CD4-positive, alpha-beta T cell (primary cell): ENCODE measurements around the gene SOCS6. TPM values are rescaled to one million over a fixed set of nuclear protein-coding genes. Genes with fewer than 3 reads are reported as not detected.
"Not testable (repeated sequence)": the region's sequence is repeated elsewhere in the genome, so short reads cannot be mapped to it uniquely, and the experiment has no call there.

Experiments used
- ATAC-seq: fragments of 200-7000 bp; cut with Tn5 transposase; one replicate; pipeline ENCODE4 v1.10.0; 2022; ENCODE audit warnings: mild to moderate bottlenecking; ENCODE audit not compliant: poor library complexity
- CTCF ChIA-PET: fragments of 350-600 bp; sonication (Branson Sonifier 250); formaldehyde crosslinking; loops from one replicate; lab custom pipeline; 2021; ENCODE audit warnings: antibody characterized with exemption, inconsistent platforms; lab: Charles Lee
- POLR2A ChIA-PET: fragments of 350-600 bp; sonication (Branson Sonifier 250); formaldehyde crosslinking; loops from one replicate; lab custom pipeline; 2021; ENCODE audit warnings: antibody characterized with exemption, inconsistent platforms; lab: Charles Lee
- DNase-seq, 14 experiments: peaks; one replicate each; pipeline ENCODE4 v3.0.0-alpha.2; 2013 to 2020; ENCODE audit warnings: mixed read lengths in 2 of 14
- H3K27ac ChIP-seq, 2 donors: one replicate each; pipeline versions ENCODE4 v1.5.1 to v1.7.0; 2013; ENCODE audit warnings: low read length in 2 of 2, low read depth in 1 of 2, mild to moderate bottlenecking in 1 of 2
- H3K27me3 ChIP-seq, 2 experiments: 1 replicate in 1 of 2; 2 replicates in 1 of 2; pipeline versions ENCODE4 v1.6.1 to v1.7.0; 2013; ENCODE audit warnings: low read length in 2 of 2, control low read depth in 1 of 2, mild to moderate bottlenecking in 1 of 2, moderate library complexity in 1 of 2; ENCODE audit not compliant: insufficient read depth in 2 of 2, control insufficient read depth in 1 of 2
- H3K36me3 ChIP-seq: one replicate; pipeline ENCODE4 v1.6.1; 2013; ENCODE audit warnings: low read length, control low read depth; ENCODE audit not compliant: insufficient read depth
- H3K4me1 ChIP-seq: one replicate; pipeline ENCODE4 v1.6.1; 2013; ENCODE audit warnings: low read length, control low read depth; ENCODE audit not compliant: insufficient read depth
- H3K4me3 ChIP-seq: one replicate; pipeline ENCODE4 v1.5.1; 2013; ENCODE audit warnings: mild to moderate bottlenecking, low read length, moderate library complexity
- H3K9me3 ChIP-seq, 2 experiments: 1 replicate in 1 of 2; 2 replicates in 1 of 2; pipeline versions ENCODE4 v1.6.1 to v1.7.0; 2013; ENCODE audit warnings: low read length in 2 of 2, mild to moderate bottlenecking in 2 of 2, control low read depth in 1 of 2, moderate library complexity in 1 of 2; ENCODE audit not compliant: control insufficient read depth in 1 of 2, insufficient read depth in 1 of 2
- H3K27ac Mint-ChIP-seq: one replicate; pipeline ENCODE4 v1.8.0; 2020; ENCODE audit warnings: mixed read lengths
- H3K27me3 Mint-ChIP-seq: one replicate; pipeline ENCODE4 v1.8.0; 2021; ENCODE audit warnings: mixed read lengths
- H3K36me3 Mint-ChIP-seq: one replicate; pipeline ENCODE4 v1.8.0; 2021; ENCODE audit warnings: low read depth, mixed read lengths
- H3K4me1 Mint-ChIP-seq: one replicate; pipeline ENCODE4 v1.8.0; 2021; ENCODE audit warnings: low read depth, mixed read lengths
- H3K4me3 Mint-ChIP-seq: one replicate; pipeline ENCODE4 v1.8.0; 2020; ENCODE audit warnings: mild to moderate bottlenecking, mixed read lengths
- H3K9me3 Mint-ChIP-seq: one replicate; pipeline ENCODE4 v1.8.0; 2020; ENCODE audit warnings: mixed read lengths
- CTCF ChIP-seq: fragments of 200-600 bp; IDR thresholded peaks from one replicate; pipeline ENCODE4 v1.8.0; 2022; ENCODE audit warnings: antibody characterized with exemption, mild to moderate bottlenecking
- intact Hi-C, 2 experiments: fragments of 100-400 bp; cut with DNase I in 1 of 2; cut with micrococcal nuclease in 1 of 2; formaldehyde crosslinking; loops; one replicate each; pipeline versions ENCODE4 v1.15.1 to v1.9.0; 2023 to 2025; cut with DNase I, micrococcal nuclease
- total RNA-seq, 174 experiments: library from RNA in 2 of 174; stranded (reverse) in 2 of 174; gene quantifications; one replicate each; pipeline ENCODE4 v1.2.3 and lab custom pipeline; 2021 to 2026

SOCS6 gene
- total RNA-seq, 2 experiments from 2014 or later: 1.8 to 2.5 TPM

- no peak for DNase-seq
- no peak for ATAC-seq
- intact Hi-C loops: no loop called here
- Histone ChIP-seq H3K9me3 (peaks cover 0 to 7% of the 10 kb centered on the region in 2 experiments), H3K4me1 (no peaks in the 10 kb centered on the region), H3K4me3 (no peak overlapping the region), H3K36me3 (no peaks in the 10 kb centered on the region), H3K27ac (no peak overlapping the region), H3K27me3 (no peaks in the 10 kb centered on the region)
- Mint-ChIP-seq H3K27ac (no peak overlapping the region), H3K4me3 (no peak overlapping the region), H3K4me1 (no peaks in the 10 kb centered on the region), H3K27me3 (peaks cover 4% of the 10 kb centered on the region), H3K36me3 (no peaks in the 10 kb centered on the region), H3K9me3 (no peaks in the 10 kb centered on the region)
- no peak for TF ChIP-seq CTCF
- ChIA-PET POLR2A (no interaction called here), CTCF (no interaction called here)
Measured at GRCh38 chr18:70249118-70249517, 39.7 kb upstream of the SOCS6 start.

- CTCF ChIA-PET, POLR2A ChIA-PET, DNase-seq, H3K9me3 ChIP-seq, H3K4me1 ChIP-seq, H3K36me3 ChIP-seq, H3K4me1 Mint-ChIP-seq, H3K4me3 ChIP-seq, ATAC-seq, intact Hi-C loops, H3K27me3 ChIP-seq, H3K27ac ChIP-seq, H3K9me3 Mint-ChIP-seq, H3K27ac Mint-ChIP-seq, H3K36me3 Mint-ChIP-seq, H3K4me3 Mint-ChIP-seq, H3K27me3 Mint-ChIP-seq: not testable (repeated sequence)
Measured at GRCh38 chr18:70249861-70250260, 39.0 kb upstream of the SOCS6 start.

- DNase-seq (no peak), ATAC-seq (no peak)
- Histone ChIP-seq H3K9me3 (peaks cover 0 to 7% of the 10 kb centered on the region in 2 experiments), H3K27me3 (no peaks in the 10 kb centered on the region), H3K27ac (no peak overlapping the region), H3K4me3 (no peak overlapping the region), H3K4me1 (no peaks in the 10 kb centered on the region), H3K36me3 (no peaks in the 10 kb centered on the region)
- POLR2A ChIA-PET: no interaction called here
- intact Hi-C loops: no loop called here
- Mint-ChIP-seq H3K27me3 (peaks cover 4% of the 10 kb centered on the region), H3K4me1 (no peaks in the 10 kb centered on the region), H3K36me3 (no peaks in the 10 kb centered on the region), H3K27ac (no peak overlapping the region), H3K9me3 (no peaks in the 10 kb centered on the region), H3K4me3 (no peak overlapping the region)
- CTCF ChIA-PET: no interaction called here
- TF ChIP-seq CTCF: no peak
Measured at GRCh38 chr18:70250781-70251180, 38.1 kb upstream of the SOCS6 start.

GRCh38 chr18:70256184-70256583, 32.7 kb upstream of the SOCS6 start:
- Histone ChIP-seq H3K4me3 (no peak overlapping the region), H3K4me1 (no peaks in the 10 kb centered on the region), H3K9me3 (no peaks in the 10 kb centered on the region), H3K27ac (no peak overlapping the region), H3K36me3 (no peaks in the 10 kb centered on the region), H3K27me3 (peaks cover 0 to 4% of the 10 kb centered on the region in 2 experiments)
- intact Hi-C loops: no loop called here
- H3K36me3 Mint-ChIP-seq: no peaks in the 10 kb centered on the region
- ChIA-PET POLR2A (no interaction called here), CTCF (no interaction called here)
- no peak for ATAC-seq
- peaks cover 23% of the 10 kb centered on the region for H3K27me3 Mint-ChIP-seq
- no peak for TF ChIP-seq CTCF
- no peak overlapping the region for H3K4me3 Mint-ChIP-seq
- no peaks in the 10 kb centered on the region for H3K9me3 Mint-ChIP-seq
- no peaks in the 10 kb centered on the region for H3K4me1 Mint-ChIP-seq
- no peak overlapping the region for H3K27ac Mint-ChIP-seq
- no peak for DNase-seq
